Uterus (tissue), 2 donors: ENCODE data around the gene EVI2A.

Experiments
- POLR2A ChIP-seq, 2 donors: fragments of 450-650 bp; IDR thresholded peaks; one replicate each; pipeline ENCODE4 v1.6.1; 2016; ENCODE audit warnings: antibody characterized with exemption in 2 of 2, mild to moderate bottlenecking in 1 of 2, moderate library complexity in 1 of 2
- TF ChIP-seq, protein P1 (sequence below), 4 experiments: fragments of 200-600 bp in 2 of 4; fragments of 450-650 bp in 2 of 4; sonication (generic) in 2 of 4; IDR thresholded peaks; one replicate each; pipeline ENCODE4 v1.5.1; 2016 to 2019; ENCODE audit warnings: antibody characterized with exemption in 4 of 4, mild to moderate bottlenecking in 2 of 4, moderate library complexity in 1 of 4

DNA sequence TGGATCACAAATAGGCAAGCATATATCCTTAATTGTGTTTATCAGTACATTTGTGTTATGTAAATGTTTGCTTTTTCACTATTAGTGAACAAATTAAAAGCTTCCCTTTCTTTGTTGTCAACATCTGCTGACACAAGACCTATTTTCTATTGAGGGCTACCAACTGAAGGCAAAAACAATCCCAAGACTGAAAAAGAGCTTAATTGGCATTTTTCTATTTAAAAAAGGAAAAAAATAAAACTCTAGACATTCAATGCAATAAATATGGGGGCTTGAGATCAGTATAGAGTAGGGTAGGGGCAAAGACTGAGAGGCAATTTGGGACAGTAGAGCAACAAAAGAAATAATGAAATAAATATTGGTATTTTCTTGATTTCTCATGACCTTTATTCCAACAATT, 48.6 kb downstream of the EVI2A start:
- TF ChIP-seq, protein P1, sequence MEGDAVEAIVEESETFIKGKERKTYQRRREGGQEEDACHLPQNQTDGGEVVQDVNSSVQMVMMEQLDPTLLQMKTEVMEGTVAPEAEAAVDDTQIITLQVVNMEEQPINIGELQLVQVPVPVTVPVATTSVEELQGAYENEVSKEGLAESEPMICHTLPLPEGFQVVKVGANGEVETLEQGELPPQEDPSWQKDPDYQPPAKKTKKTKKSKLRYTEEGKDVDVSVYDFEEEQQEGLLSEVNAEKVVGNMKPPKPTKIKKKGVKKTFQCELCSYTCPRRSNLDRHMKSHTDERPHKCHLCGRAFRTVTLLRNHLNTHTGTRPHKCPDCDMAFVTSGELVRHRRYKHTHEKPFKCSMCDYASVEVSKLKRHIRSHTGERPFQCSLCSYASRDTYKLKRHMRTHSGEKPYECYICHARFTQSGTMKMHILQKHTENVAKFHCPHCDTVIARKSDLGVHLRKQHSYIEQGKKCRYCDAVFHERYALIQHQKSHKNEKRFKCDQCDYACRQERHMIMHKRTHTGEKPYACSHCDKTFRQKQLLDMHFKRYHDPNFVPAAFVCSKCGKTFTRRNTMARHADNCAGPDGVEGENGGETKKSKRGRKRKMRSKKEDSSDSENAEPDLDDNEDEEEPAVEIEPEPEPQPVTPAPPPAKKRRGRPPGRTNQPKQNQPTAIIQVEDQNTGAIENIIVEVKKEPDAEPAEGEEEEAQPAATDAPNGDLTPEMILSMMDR (IDR thresholded peaks at IDR 0.05), result no peak
- no peak for TF ChIP-seq POLR2A (IDR thresholded peaks at IDR 0.05)
